HCT116 (cell line): Measurements from ENCODE around the gene SCTR. TPM values are rescaled to one million over a fixed set of nuclear protein-coding genes. Genes with fewer than 3 reads are reported as not detected.

Source experiments
- ATAC-seq: fragments of 200-7000 bp; cut with Tn5 transposase; 2 replicates; pipeline ENCODE4 v1.9.1; 2020; ENCODE audit warnings: mild to moderate bottlenecking, moderate library complexity
- BruUV-seq: library from RNA; stranded (reverse); fragments of 400-500 nt; replicated peaks from 2 replicates; lab custom pipeline; 2021; lab: Mats Ljungman, UMichigan
- CTCF ChIA-PET: fragments of 300-600 bp; sonication (Branson Sonifier 250); formaldehyde crosslinking; loops from one replicate; lab custom pipeline; 2021; ENCODE audit warnings: antibody characterized with exemption; lab: Charles Lee
- POLR2A ChIA-PET: fragments of 300-600, 350-600 bp; sonication (Branson Sonifier 250); formaldehyde crosslinking; loops from one replicate; lab custom pipeline; 2021; ENCODE audit warnings: antibody characterized with exemption; lab: Charles Lee
- RAD21 ChIA-PET, 2 experiments: fragments of 300-600 bp; sonication (Branson Sonifier 250); formaldehyde crosslinking; loops; one replicate each; lab custom pipeline; 2023; ENCODE audit warnings: low total read pairs in 2 of 2; ENCODE audit not compliant: uncharacterized antibody in 2 of 2, unreplicated experiment in 2 of 2, low non-redundant PET in 1 of 2; lab: Charles Lee
- DNase-seq: peaks from one replicate; pipeline ENCODE4 v3.0.0-alpha.2; 2010; ENCODE audit warnings: low read depth, low spot score
- H2AFZ ChIP-seq: fragments of 200-600 bp; shearing (Covaris generic), sonication (generic); 2 replicates; pipeline ENCODE4 v1.6.1; 2017; ENCODE audit warnings: low read depth, mixed run types, mixed read lengths, antibody characterized with exemption, low read length; ENCODE audit not compliant: poor library complexity, severe bottlenecking
- H3K27ac ChIP-seq: 2 replicates; pipeline ENCODE4 v1.5.1; 2012; ENCODE audit warnings: low read depth, low read length
- H3K27me3 ChIP-seq: fragments of 200-600 bp; sonication (generic); 2 replicates; pipeline ENCODE4 v1.6.1; 2016; ENCODE audit warnings: mixed run types, low read length, mixed read lengths; ENCODE audit not compliant: insufficient read depth
- H3K36me3 ChIP-seq, 2 experiments: fragments of 200-500 bp in 1 of 2; fragments of 200-600 bp in 1 of 2; sonication (Bioruptor generic) in 1 of 2; sonication (generic) in 1 of 2; 2 replicates each; pipeline versions ENCODE4 v1.5.1 to v1.6.1; 2014 to 2016; ENCODE audit warnings: low read length in 2 of 2, inconsistent platforms in 1 of 2, mixed read lengths in 1 of 2, mixed run types in 1 of 2; ENCODE audit not compliant: insufficient read depth in 2 of 2, control insufficient read depth in 1 of 2
- H3K4me1 ChIP-seq, 2 experiments: fragments of 200-600 bp in 1 of 2; sonication (generic) in 1 of 2; 2 replicates each; pipeline versions ENCODE4 v1.5.1 to v1.6.1; 2012 to 2017; ENCODE audit warnings: low read length in 2 of 2, inconsistent platforms in 1 of 2, mild to moderate bottlenecking in 1 of 2, mixed read lengths in 1 of 2, mixed run types in 1 of 2, moderate library complexity in 1 of 2; ENCODE audit not compliant: insufficient read depth in 2 of 2, control insufficient read depth in 1 of 2
- H3K4me2 ChIP-seq: fragments of 200-600 bp; sonication (generic); 2 replicates; pipeline ENCODE4 v1.6.1; 2017; ENCODE audit warnings: mixed run types, low read length, mixed read lengths
- H3K4me3 ChIP-seq, 2 experiments: fragments of 200-600 bp in 1 of 2; sonication (generic) in 1 of 2; replicated peaks in 1 of 2; 2 replicates each; pipeline ENCODE4 v1.5.1; 2011 to 2016; ENCODE audit warnings: low read length in 2 of 2, control low read depth in 1 of 2, low read depth in 1 of 2, mild to moderate bottlenecking in 1 of 2, mixed read lengths in 1 of 2, mixed run types in 1 of 2
- H3K79me2 ChIP-seq: fragments of 200-600 bp; sonication (generic); 2 replicates; pipeline ENCODE4 v1.6.1; 2017; ENCODE audit warnings: mild to moderate bottlenecking, mixed run types, low read length, moderate library complexity, mixed read lengths; ENCODE audit not compliant: insufficient read depth
- H3K9ac ChIP-seq: fragments of 200-600 bp; sonication (generic); 2 replicates; pipeline ENCODE4 v1.6.1; 2016; ENCODE audit warnings: low read length, mixed read lengths
- H3K9me2 ChIP-seq: fragments of 200-600 bp; sonication (generic), shearing (Covaris generic); 2 replicates; pipeline ENCODE4 v1.6.1; 2017; ENCODE audit warnings: mixed run types, mild to moderate bottlenecking, moderate library complexity; ENCODE audit not compliant: insufficient read depth
- H3K9me3 ChIP-seq, 2 experiments: fragments of 200-500 bp in 1 of 2; fragments of 200-600 bp in 1 of 2; sonication (Bioruptor generic) in 1 of 2; sonication (generic) in 1 of 2; 2 replicates each; pipeline ENCODE4 v1.6.1; 2014 to 2017; ENCODE audit warnings: low read length in 2 of 2, mixed read lengths in 2 of 2, inconsistent platforms in 1 of 2, low read depth in 1 of 2, mild to moderate bottlenecking in 1 of 2, mixed run types in 1 of 2, moderate library complexity in 1 of 2; ENCODE audit not compliant: control insufficient read depth in 1 of 2, insufficient read depth in 1 of 2
- H4K20me1 ChIP-seq: fragments of 200-600 bp; sonication (generic), shearing (Covaris generic); 2 replicates; pipeline ENCODE4 v1.6.1; 2017; ENCODE audit warnings: mixed run types, mild to moderate bottlenecking, moderate library complexity; ENCODE audit not compliant: insufficient read depth
- CBX3 ChIP-seq: IDR thresholded peaks from 2 replicates; pipeline ENCODE4 v1.6.1; 2012; ENCODE audit warnings: low read depth
- SRF ChIP-seq: IDR thresholded peaks from 2 replicates; pipeline ENCODE4 v1.6.1; 2012; ENCODE audit warnings: low read depth
- YY1 ChIP-seq: IDR thresholded peaks from 2 replicates; pipeline ENCODE4 v1.6.1; 2011; ENCODE audit warnings: low read length, low read depth, moderate library complexity, mild to moderate bottlenecking; ENCODE audit not compliant: insufficient replicate concordance; ENCODE audit errors: extremely low read depth
- intact Hi-C: fragments of 100-400 bp; cut with micrococcal nuclease; formaldehyde crosslinking; loops from 2 replicates; pipeline ENCODE4 v1.10.0; 2022
- total RNA-seq: library from RNA; stranded (reverse); gene quantifications from one replicate; pipeline ENCODE4 v1.2.1, GENCODE V29; 2021; ENCODE audit not compliant: unreplicated experiment
- TF ChIP-seq, protein P1 (sequence below), 3 experiments: fragments of 200-600 bp in 1 of 3; sonication (generic) in 1 of 3; IDR thresholded peaks in 2 of 3; conservative IDR thresholded peaks in 1 of 3; 2 replicates each; pipeline ENCODE4 v1.5.1; 2012 to 2017; ENCODE audit warnings: low read depth in 2 of 3, low read length in 2 of 3, antibody characterized with exemption in 1 of 3, borderline replicate concordance in 1 of 3, control low read depth in 1 of 3, mild to moderate bottlenecking in 1 of 3, mixed read lengths in 1 of 3, mixed run types in 1 of 3, moderate library complexity in 1 of 3; ENCODE audit not compliant: insufficient read depth in 1 of 3

SCTR gene
- total RNA-seq, 1 experiment from 2014 or later, result not detected

GRCh38 chr2:119425620-119426395, 98.5 kb downstream of the SCTR start:
- H3K9ac ChIP-seq, result no peak overlapping the region
- H3K27me3 ChIP-seq, result no peaks in the 10 kb centered on the region
- DNase-seq (no peak), ATAC-seq (no peak)
- no peak overlapping the region for H3K27ac ChIP-seq
- no peaks in the 10 kb centered on the region for H3K36me3 ChIP-seq
- ChIA-PET POLR2A (no interaction called here), RAD21 (no interaction called here), CTCF (no interaction called here)
- TF ChIP-seq, protein P1, sequence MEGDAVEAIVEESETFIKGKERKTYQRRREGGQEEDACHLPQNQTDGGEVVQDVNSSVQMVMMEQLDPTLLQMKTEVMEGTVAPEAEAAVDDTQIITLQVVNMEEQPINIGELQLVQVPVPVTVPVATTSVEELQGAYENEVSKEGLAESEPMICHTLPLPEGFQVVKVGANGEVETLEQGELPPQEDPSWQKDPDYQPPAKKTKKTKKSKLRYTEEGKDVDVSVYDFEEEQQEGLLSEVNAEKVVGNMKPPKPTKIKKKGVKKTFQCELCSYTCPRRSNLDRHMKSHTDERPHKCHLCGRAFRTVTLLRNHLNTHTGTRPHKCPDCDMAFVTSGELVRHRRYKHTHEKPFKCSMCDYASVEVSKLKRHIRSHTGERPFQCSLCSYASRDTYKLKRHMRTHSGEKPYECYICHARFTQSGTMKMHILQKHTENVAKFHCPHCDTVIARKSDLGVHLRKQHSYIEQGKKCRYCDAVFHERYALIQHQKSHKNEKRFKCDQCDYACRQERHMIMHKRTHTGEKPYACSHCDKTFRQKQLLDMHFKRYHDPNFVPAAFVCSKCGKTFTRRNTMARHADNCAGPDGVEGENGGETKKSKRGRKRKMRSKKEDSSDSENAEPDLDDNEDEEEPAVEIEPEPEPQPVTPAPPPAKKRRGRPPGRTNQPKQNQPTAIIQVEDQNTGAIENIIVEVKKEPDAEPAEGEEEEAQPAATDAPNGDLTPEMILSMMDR (IDR thresholded peaks at IDR 0.05 in 2 of 3, conservative IDR thresholded peaks at IDR 0.05 in 1 of 3; ENCODE audit: borderline replicate concordance in 1 of 3, insufficient read depth in 1 of 3, low read depth in 2 of 3, low read length in 2 of 3), result no peak
- TF ChIP-seq YY1, result no peak
- no peaks in the 10 kb centered on the region for H3K79me2 ChIP-seq
- no peak overlapping the region for H2AFZ ChIP-seq
- no peak overlapping the region for H3K4me3 ChIP-seq
- no TSS peak for BruUV-seq
- peaks cover 5 to 18% of the 10 kb centered on the region in 2 experiments; a peak in 3 of 4 replicates for H3K4me1 ChIP-seq
- intact Hi-C loops, result no loop called here
- H4K20me1 ChIP-seq, result no peaks in the 10 kb centered on the region
- H3K4me2 ChIP-seq, result no peak overlapping the region
- H3K9me2 ChIP-seq, result no peaks in the 10 kb centered on the region
- peaks cover 3 to 4% of the 10 kb centered on the region in 2 experiments; a peak in 2 of 4 replicates for H3K9me3 ChIP-seq

DNA sequence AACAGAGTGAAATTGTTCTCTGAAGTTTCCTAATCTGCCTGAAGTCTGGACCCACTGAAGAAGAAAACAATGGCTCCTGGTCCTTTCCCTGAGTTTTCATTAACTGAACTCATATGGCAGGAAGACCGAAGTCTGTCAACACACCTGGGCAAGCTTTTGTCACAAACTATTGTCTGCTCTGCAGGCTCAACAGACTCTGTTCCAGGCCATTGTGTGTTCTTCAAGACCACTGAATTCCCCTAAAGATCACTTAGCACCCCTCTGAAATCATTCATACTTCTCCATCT, 99.2 kb downstream of the SCTR start:
- H2AFZ ChIP-seq, result no peak overlapping the region
- no peak overlapping the region for H3K4me2 ChIP-seq
- no peak for TF ChIP-seq CBX3
- TF ChIP-seq SRF, result no peak
- no peaks in the 10 kb centered on the region for H4K20me1 ChIP-seq
- ChIA-PET RAD21 (no interaction called here), POLR2A (no interaction called here), CTCF (no interaction called here)
- H3K4me1 ChIP-seq, result peaks cover 3 to 10% of the 10 kb centered on the region in 2 experiments; a peak in 3 of 4 replicates
- DNase-seq (no peak), ATAC-seq (no peak)
- no peaks in the 10 kb centered on the region for H3K79me2 ChIP-seq
- no peak overlapping the region for H3K4me3 ChIP-seq
- H3K9me3 ChIP-seq, result peaks cover 3 to 4% of the 10 kb centered on the region in 2 experiments; a peak in 2 of 4 replicates
- H3K9ac ChIP-seq, result no peak overlapping the region
- no peaks in the 10 kb centered on the region for H3K27me3 ChIP-seq
- BruUV-seq, result no TSS peak
- H3K36me3 ChIP-seq, result no peaks in the 10 kb centered on the region
- no peak overlapping the region for H3K27ac ChIP-seq
- H3K9me2 ChIP-seq, result no peaks in the 10 kb centered on the region
- intact Hi-C loops, result no loop called here
